Prostate gland (tissue), 2 donors: Measurements from ENCODE around the gene GRPEL2. TPM values are rescaled to one million over a fixed set of nuclear protein-coding genes. Genes with fewer than 3 reads are reported as not detected.

Experiments used
- DNase-seq: peaks from one replicate; pipeline ENCODE4 v3.0.0-alpha.2; 2019; ENCODE audit warnings: low spot score
- H3K27ac ChIP-seq, 2 donors: fragments of 200-600 bp; sonication (generic); 2 replicates each; pipeline ENCODE4 v1.5.1; 2017 to 2019
- H3K27me3 ChIP-seq: fragments of 200-600 bp; sonication (generic); replicated peaks from 2 replicates; pipeline ENCODE4 v1.5.1; 2019; ENCODE audit not compliant: insufficient read depth
- H3K36me3 ChIP-seq, 2 donors: fragments of 200-600 bp; sonication (generic); 1 replicate in 1 of 2; 2 replicates in 1 of 2; pipeline versions ENCODE4 v1.5.1 to v1.8.1; 2017 to 2019
- H3K4me1 ChIP-seq: fragments of 200-600 bp; sonication (generic); replicated peaks from 2 replicates; pipeline ENCODE4 v1.5.1; 2019
- H3K4me3 ChIP-seq, 2 donors: fragments of 200-600 bp; sonication (generic); 2 replicates each; pipeline ENCODE4 v1.5.1; 2017 to 2019
- H3K9me3 ChIP-seq: fragments of 200-600 bp; sonication (generic); 2 replicates; pipeline ENCODE4 v1.5.1; 2017
- POLR2A ChIP-seq: fragments of 450-650 bp; IDR thresholded peaks from one replicate; pipeline ENCODE4 v1.6.1; 2016; ENCODE audit warnings: antibody characterized with exemption, mild to moderate bottlenecking
- POLR2AphosphoS5 ChIP-seq: sonication (generic); formaldehyde crosslinking; IDR thresholded peaks from one replicate; pipeline ENCODE4 v1.6.1; 2017; ENCODE audit warnings: antibody characterized with exemption
- WGBS: methylation state at CpG from one replicate; pipeline ENCODE4 v1.1.5; 2018; 5-methylcytosine and 5-hydroxymethylcytosine counted together
- intact Hi-C: fragments of 100-400 bp; cut with DNase I; formaldehyde crosslinking; loops from one replicate; pipeline ENCODE4 v1.14.2; 2022
- total RNA-seq, 2 donors: library from RNA; depleted of rRNA; stranded (reverse); fragments of >200 nt; gene quantifications; one replicate each; pipeline ENCODE4 v1.1.0, GENCODE V29; 2016
- TF ChIP-seq, protein P1 (sequence below), 4 experiments: fragments of 200-600 bp in 2 of 4; fragments of 450-650 bp in 2 of 4; sonication (generic) in 2 of 4; IDR thresholded peaks; 1 replicate in 3 of 4; 2 replicates in 1 of 4; pipeline ENCODE4 v1.5.1; 2016 to 2019; ENCODE audit warnings: antibody characterized with exemption in 4 of 4, mild to moderate bottlenecking in 2 of 4, moderate library complexity in 2 of 4

The GRPEL2 gene
- total RNA-seq, 2 donors from 2014 or later: 11.1 to 12.0 TPM

DNA sequence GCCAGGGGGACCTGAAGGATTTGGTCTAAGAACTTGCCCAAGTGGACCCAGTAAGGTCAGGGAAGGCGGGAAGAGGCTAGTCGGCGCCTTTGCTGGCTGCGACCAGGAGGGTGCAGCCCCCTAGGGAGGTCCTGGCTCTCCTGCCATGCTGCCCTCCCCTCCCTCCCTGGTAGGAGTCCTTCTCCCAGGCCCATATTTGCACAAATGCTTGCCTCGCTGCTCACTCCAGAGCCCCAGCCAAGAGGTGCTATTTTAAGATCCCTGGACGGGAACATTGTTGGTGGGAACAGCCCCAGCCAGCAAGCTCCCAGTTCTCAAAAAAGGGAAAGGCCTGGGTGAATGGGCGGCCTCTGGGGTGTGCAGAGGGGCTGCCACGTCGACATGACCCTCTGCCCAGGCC lies 38.1 kb downstream of the GRPEL2 start:
- H3K4me1 ChIP-seq: no peaks in the 10 kb centered on the region
- H3K36me3 ChIP-seq: no peaks in the 10 kb centered on the region
- H3K9me3 ChIP-seq: no peaks in the 10 kb centered on the region
- no peak for DNase-seq
- no peak overlapping the region for H3K4me3 ChIP-seq
- no peaks in the 10 kb centered on the region for H3K27me3 ChIP-seq
- WGBS: 51% methylated on average over 9 of the region's 9 CpGs
- intact Hi-C loops: loop anchor here (5.0 kb wide), 1 partner anchor 179 kb away; no protein-coding TSS in a partner anchor
- peak overlapping the region; percentile 72 to 74 for H3K27ac ChIP-seq
- no peak for TF ChIP-seq POLR2A
- TF ChIP-seq POLR2AphosphoS5: peak; percentile 42
- TF ChIP-seq, protein P1, sequence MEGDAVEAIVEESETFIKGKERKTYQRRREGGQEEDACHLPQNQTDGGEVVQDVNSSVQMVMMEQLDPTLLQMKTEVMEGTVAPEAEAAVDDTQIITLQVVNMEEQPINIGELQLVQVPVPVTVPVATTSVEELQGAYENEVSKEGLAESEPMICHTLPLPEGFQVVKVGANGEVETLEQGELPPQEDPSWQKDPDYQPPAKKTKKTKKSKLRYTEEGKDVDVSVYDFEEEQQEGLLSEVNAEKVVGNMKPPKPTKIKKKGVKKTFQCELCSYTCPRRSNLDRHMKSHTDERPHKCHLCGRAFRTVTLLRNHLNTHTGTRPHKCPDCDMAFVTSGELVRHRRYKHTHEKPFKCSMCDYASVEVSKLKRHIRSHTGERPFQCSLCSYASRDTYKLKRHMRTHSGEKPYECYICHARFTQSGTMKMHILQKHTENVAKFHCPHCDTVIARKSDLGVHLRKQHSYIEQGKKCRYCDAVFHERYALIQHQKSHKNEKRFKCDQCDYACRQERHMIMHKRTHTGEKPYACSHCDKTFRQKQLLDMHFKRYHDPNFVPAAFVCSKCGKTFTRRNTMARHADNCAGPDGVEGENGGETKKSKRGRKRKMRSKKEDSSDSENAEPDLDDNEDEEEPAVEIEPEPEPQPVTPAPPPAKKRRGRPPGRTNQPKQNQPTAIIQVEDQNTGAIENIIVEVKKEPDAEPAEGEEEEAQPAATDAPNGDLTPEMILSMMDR (IDR thresholded peaks at IDR 0.05): no peak

DNA sequence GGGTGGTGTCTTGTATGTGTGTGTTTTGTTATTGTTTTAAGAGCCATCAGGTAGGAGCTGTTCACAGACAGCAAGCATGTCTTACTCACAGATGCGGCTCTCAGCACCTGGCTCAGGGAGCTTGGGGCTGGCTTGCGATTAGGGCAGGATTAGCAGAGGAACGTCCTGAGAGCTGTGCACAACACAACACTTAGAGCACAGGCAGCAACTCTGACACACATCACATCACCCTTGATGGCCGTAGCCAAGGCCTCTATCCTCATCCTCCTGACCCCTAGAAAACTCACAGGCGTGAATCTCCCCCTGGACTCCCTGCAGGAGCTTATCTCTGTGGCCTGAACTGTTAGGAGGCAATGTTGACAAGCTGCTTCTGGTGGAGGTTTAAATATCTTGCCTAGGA lies 40.9 kb downstream of the GRPEL2 start:
- Histone ChIP-seq H3K36me3 (no peaks in the 10 kb centered on the region), H3K4me3 (no peak overlapping the region), H3K4me1 (no peaks in the 10 kb centered on the region), H3K9me3 (no peaks in the 10 kb centered on the region), H3K27ac (peak overlapping the region; percentile 72 to 74), H3K27me3 (no peaks in the 10 kb centered on the region)
- 83% methylated on average over 5 of the region's 5 CpGs for WGBS
- no peak for DNase-seq
- TF ChIP-seq POLR2AphosphoS5: no peak
- TF ChIP-seq, protein P1 (IDR thresholded peaks at IDR 0.05): no peak
- TF ChIP-seq POLR2A: no peak
- intact Hi-C loops: loop anchor here (1.0 to 2.0 kb wide), 2 partner anchors 21 to 45 kb away; no protein-coding TSS in a partner anchor

GRCh38 chr5:149387081-149387631 lies 41.9 kb downstream of the GRPEL2 start:
- no peaks in the 10 kb centered on the region for H3K4me1 ChIP-seq
- no peaks in the 10 kb centered on the region for H3K9me3 ChIP-seq
- H3K27me3 ChIP-seq: no peaks in the 10 kb centered on the region
- intact Hi-C loops: loop anchor here (2.0 kb wide), 1 partner anchor 20 kb away; no protein-coding TSS in a partner anchor
- H3K4me3 ChIP-seq: no peak overlapping the region
- TF ChIP-seq, protein P1 (IDR thresholded peaks at IDR 0.05): no peak
- no peak for TF ChIP-seq POLR2AphosphoS5
- TF ChIP-seq POLR2A: no peak
- 60% methylated on average over 9 of the region's 9 CpGs for WGBS
- H3K36me3 ChIP-seq: no peaks in the 10 kb centered on the region
- DNase-seq: no peak
- peak overlapping the region; percentile 72 to 74 for H3K27ac ChIP-seq

DNA sequence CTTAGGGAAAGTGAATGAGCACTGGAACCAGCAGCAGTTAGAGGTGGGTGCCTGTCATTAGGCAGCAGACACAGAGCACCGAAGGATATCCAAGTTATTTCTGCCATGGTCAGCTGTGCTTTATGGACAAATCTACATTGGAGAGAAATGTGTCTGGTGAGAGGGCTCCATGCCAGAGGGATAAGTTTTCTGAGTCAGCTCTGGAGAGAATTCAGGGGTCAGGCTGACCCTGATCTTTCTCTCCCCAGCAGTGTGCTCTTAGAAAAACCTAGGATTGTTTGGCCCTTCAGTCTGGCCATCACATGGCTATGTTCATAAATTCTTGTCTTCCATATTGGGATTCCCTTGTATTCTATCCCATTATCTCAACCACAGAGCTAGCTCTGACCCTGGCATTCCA lies 42.7 kb downstream of the GRPEL2 start:
- no peaks in the 10 kb centered on the region for H3K4me1 ChIP-seq
- H3K36me3 ChIP-seq: no peaks in the 10 kb centered on the region
- H3K27me3 ChIP-seq: no peaks in the 10 kb centered on the region
- no peak for DNase-seq
- H3K4me3 ChIP-seq: no peak overlapping the region
- intact Hi-C loops: loop anchor here (2.0 kb wide), 1 partner anchor 19 kb away; no protein-coding TSS in a partner anchor
- 61% methylated on average over 1 of the region's 1 CpG for WGBS
- H3K9me3 ChIP-seq: no peaks in the 10 kb centered on the region
- H3K27ac ChIP-seq: peak overlapping the region; percentile 72 to 74
- TF ChIP-seq POLR2A (no peak), POLR2AphosphoS5 (peak; percentile 46)
- TF ChIP-seq, protein P1 (IDR thresholded peaks at IDR 0.05): no peak
